Skin epidermis (tissue), 12 donors: ENCODE results near the gene SLC25A6.
"Not testable (repeated sequence)": the region's sequence is repeated elsewhere in the genome, so short reads cannot be mapped to it uniquely, and the experiment has no call there.

ENCODE experiments used
- H3K27ac ChIP-seq, 21 experiments: fragments of 200-600 bp; sonication (generic) in 11 of 21; one replicate each; pipeline ENCODE4 v1.5.0; 2020; ENCODE audit warnings: mild to moderate bottlenecking in 3 of 21, inconsistent platforms in 2 of 21, moderate library complexity in 2 of 21
- H3K4me3 ChIP-seq, 7 experiments: fragments of 200-600 bp; sonication (generic) in 2 of 7; one replicate each; pipeline ENCODE4 v1.5.0; 2020; ENCODE audit warnings: inconsistent platforms in 2 of 7, mild to moderate bottlenecking in 2 of 7, moderate library complexity in 1 of 7

Gene SLC25A6

DNA sequence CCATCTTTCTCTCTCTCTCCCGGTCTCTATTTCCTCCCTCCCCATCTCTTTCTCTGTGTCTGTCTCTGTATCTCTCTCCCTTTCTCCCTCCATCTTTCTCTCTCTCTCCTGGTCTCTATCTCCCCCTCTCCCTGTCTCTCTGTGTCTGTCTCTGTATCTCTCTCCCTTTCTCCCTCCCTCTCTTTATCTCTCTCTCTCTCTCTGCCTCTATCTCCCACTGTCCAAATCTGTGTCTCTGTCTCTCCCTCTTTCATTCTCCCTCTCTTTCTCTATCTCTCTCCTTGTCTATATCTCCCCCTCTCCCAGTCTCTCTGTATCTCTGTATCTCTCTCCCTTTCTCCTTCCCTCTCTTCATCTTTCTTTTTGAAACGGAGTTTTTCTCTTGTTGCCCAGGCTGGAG is 31.7 kb downstream of the SLC25A6 start:
- Histone ChIP-seq H3K4me3 (no peak overlapping the region), H3K27ac (no peak overlapping the region)

DNA sequence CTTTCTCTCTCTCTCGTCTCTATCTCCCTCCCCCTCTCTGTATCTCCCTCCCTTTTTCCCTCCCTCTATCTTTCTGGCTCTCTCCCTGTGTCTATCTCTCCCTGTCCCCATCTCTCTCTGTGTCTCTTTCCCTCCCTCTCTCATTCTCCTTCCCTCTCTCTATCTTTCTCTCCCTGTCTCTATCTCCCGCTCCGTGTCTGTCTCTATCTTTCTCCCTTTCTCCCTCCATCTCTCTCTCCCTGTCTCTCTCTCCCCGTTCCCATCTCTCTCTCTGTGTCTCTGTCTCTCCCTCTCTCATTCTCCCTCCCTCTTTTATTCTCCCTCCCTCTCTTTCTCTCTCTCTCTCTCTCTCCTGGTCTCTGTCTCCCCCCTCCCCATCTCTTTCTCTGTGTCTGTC is 32.4 kb downstream of the SLC25A6 start:
- Histone ChIP-seq H3K27ac (no peak overlapping the region), H3K4me3 (no peak overlapping the region)

DNA sequence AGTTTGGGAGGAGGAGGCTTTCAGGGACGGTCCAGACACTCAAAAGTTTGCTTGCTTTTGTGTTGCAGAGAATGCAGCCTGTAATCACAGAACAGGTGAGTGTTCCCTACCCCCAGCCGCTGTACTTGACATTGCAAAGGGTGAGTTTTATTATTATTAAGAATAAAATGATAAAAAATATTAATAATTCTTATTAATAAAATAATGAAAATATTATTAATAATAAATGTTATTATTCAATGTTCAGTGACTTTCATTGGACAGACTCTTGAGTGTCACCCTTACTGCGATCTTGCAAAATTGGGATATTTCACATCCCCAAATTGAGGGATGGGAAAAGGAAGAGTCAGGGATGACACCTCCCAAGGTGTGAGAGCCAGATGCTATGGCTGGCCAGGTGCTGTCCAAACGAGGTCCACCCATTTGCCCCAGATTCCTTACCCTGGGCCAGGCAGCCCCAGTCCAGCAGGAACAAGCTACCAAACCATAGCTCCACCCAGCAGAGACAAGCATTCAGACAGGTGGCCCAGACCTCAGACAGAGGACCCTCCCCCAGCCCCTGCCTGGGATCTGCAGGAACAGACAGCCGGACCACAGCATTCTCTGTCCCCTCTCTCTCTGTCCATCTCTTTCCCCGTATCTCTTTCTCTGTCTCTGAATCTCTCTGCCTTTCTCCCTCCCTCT is 33.0 kb downstream of the SLC25A6 start:
- Histone ChIP-seq H3K4me3 (no peak overlapping the region), H3K27ac (no peak overlapping the region)

DNA sequence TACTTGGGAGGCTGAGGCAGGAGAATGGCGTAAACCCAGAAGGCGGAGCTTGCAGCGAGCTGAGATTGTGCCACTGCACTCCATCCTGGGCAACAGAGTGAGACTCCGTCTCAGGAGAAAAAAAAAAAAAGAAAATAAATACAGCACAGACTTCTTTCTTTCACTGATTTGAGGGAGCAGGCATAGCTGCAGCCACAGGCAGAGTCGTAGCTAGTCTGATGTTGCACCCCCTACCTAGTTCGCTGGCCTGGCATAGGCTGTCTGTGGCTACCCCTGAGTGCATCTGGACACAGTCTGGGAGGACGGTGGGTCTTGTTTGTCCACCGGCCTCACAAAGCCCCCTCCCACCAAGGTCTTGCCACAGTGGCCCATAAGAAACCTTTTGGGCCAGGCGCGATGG is 33.9 kb downstream of the SLC25A6 start:
- no peak overlapping the region for H3K4me3 ChIP-seq
- H3K27ac ChIP-seq: no peak overlapping the region

DNA sequence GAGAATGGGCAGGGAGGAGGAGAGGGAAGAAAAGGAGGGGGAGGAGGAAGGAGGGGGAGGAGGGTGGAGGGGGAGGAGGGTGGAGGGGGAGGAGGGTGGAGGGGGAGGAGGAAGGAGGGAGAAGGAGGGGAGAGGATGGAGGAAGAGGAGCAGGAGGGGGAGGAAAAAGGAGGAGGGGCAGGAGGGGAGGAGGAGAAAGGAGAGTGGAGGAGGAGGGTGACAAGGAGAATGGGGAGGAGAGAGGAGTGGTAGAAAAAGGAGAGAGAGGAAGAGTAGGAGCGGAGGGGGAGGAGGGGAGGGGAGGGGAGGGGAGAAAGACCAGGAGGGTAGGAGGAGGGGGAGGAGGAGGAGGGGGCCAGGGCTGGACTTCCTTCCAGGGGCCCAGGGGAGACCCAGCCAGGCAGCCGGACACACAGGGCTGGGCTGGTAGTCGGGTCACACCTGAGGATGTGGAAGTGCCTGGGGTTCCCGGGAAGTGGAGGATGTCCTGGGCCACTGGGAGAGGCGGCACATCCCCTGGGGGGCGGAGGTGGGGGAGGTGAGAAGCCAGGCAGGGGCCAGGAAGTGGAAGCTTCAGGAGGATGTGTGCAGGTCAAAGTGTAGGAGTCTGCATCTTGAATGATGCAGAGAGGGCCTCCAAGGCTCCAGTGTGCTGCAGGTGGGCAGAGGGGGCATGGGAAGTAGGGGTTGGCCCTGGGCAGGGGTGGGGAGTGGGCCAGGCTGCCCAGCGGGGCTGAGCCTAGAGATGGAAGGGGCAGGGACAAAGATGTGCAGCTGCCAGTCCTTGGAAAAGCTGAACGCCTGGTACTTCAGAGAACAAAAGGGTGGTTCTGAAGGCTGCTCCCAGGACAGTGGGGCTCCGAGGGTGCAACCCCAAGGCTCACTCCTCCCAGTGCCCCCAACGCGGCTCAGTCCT is 36.5 kb downstream of the SLC25A6 start:
- peak overlapping the region in 3 of 21 experiments; percentile 0 to 44 (median 30) for H3K27ac ChIP-seq

GRCh38 chrX:1354036-1355019 is 37.6 kb downstream of the SLC25A6 start:
- Histone ChIP-seq H3K4me3 (no peak overlapping the region), H3K27ac (no peak overlapping the region)

More for the DNA sequence above, 36.5 kb downstream of the SLC25A6 start:
- H3K4me3 ChIP-seq: no peak overlapping the region

- no peak overlapping the region for H3K4me3 ChIP-seq
- H3K27ac ChIP-seq: no peak overlapping the region
These were observed 39.8 kb downstream of the SLC25A6 start for GRCh38 chrX:1351981-1352714.

DNA sequence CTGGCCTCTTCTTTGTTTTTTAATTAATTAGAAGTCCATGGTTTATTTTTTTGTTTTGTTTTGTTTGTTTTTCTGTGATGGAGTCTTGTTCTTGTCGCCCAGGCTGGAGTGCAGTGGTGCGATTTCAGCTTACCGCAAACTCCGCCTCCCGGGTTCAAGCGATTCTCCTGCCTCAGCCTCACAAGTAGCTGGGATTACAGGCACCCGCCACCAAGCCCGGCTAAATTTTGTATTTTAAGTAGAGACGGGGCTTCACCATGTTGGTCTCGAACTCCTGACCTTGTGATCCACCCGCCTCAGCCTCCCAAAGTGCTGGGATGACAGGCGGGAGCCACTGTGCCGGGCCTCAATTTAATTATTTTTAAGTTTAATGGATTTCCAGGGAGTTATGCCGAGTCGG is 42.3 kb downstream of the SLC25A6 start:
- not testable (repeated sequence) for H3K27ac ChIP-seq, H3K4me3 ChIP-seq

DNA sequence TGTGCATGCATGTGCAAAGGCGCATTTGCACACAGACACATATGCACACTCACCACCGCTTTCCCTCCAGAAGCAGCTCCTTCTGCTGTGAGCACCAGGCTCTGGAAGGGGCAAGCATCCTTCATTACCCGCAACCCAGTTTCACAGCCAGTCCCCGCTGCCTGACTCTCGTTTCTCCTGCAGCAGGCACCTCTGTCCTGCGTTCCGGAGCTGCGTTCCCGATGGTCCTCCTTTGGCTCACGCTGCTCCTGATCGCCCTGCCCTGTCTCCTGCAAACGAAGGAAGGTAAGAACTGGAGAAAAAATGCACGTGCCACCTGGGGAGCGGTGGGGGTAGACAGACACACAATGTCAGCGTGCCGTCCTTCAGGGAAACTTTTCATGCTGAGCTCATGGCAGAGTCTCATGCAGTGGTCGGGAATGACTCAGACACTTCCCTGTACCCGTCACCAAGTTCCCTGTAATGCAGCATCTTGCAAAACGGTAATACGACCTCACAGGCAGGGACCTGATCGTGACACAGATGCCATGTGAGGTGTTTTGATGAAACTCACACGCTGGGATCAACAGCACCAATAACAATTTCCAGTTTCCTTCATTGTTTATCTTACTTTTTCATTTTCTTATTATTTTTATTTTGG is 50.2 kb downstream of the SLC25A6 start:
- H3K4me3 ChIP-seq: no peak overlapping the region
- H3K27ac ChIP-seq: no peak overlapping the region

- peak overlapping the region in 13 of 21 experiments; percentile 14 to 72 (median 48) for H3K27ac ChIP-seq
- peak overlapping the region; percentile 11 to 34 (median 24) for H3K4me3 ChIP-seq
These were observed 54.7 kb downstream of the SLC25A6 start for GRCh38 chrX:1336948-1337779.

DNA sequence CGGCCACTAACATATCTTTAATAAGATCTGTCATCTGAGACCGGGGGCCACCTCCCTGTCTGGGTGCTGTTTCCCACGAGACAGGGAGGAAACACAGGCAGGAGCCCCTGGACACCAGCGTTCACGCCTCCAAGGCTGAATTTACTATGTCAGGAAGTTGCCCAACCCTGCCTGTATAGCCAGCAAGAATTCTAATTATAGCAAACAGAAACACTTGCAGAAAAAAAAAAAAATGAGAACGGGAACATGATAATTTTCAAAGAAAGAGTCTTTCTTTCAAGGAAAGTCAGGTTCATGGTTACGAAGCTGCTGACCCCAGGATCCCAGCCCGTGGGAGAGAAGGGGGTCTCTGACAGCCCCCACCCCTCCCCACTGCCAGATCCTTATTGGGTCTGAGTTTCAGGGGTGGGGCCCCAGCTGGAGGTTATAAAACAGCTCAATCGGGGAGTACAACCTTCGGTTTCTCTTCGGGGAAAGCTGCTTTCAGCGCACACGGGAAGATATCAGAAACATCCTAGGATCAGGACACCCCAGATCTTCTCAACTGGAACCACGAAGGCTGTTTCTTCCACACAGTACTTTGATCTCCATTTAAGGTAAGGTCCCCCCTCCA is 55.5 kb downstream of the SLC25A6 start, which contains the start of gene IL3RA:
IL3RA (plus strand) TSS at position 455 of the 613 bp plus-strand sequence. CDS start 4,981 bp downstream, outside the sequence.
- H3K27ac ChIP-seq: peak within 1 kb of the TSS in 13 of 21 experiments; percentile 14 to 72 (median 48)
- H3K4me3 ChIP-seq: peak within 1 kb of the TSS; percentile 11 to 34 (median 24)
